Activated T-cell treated with anti-CD3 and anti-CD28 coated beads, Interleukin-2, amount 50 U/mL, for 72 hours (primary cell): Measurements from ENCODE around the gene PTCD1. TPM values are rescaled to one million over a fixed set of nuclear protein-coding genes. Genes with fewer than 3 reads are reported as not detected.

ENCODE experiments used
- ATAC-seq, 2 donors: fragments of 150-1000 bp; cut with Tn5 transposase; replicated peaks in 1 of 2; 2 replicates each; pipeline ENCODE4 v1.10.0; 2021; ENCODE audit warnings: moderate library complexity in 2 of 2, mild to moderate bottlenecking in 1 of 2
- DNase-seq, 2 donors: peaks; one replicate each; pipeline ENCODE4 v3.0.0; 2021 to 2022; ENCODE audit warnings: mixed read lengths in 1 of 2
- H3K27ac Mint-ChIP-seq: one replicate; pipeline ENCODE4 v1.8.0; 2022; ENCODE audit warnings: mild to moderate bottlenecking, moderate library complexity, mixed read lengths
- H3K27me3 Mint-ChIP-seq: one replicate; pipeline ENCODE4 v1.8.0; 2022; ENCODE audit warnings: low read depth, mixed read lengths
- H3K36me3 Mint-ChIP-seq, 2 donors: one replicate each; pipeline ENCODE4 v1.8.0; 2022; ENCODE audit warnings: mixed read lengths in 2 of 2, mild to moderate bottlenecking in 1 of 2; ENCODE audit not compliant: insufficient read depth in 2 of 2
- H3K4me1 Mint-ChIP-seq: one replicate; pipeline ENCODE4 v1.8.0; 2022; ENCODE audit warnings: low read depth, mixed read lengths
- H3K4me3 Mint-ChIP-seq, 2 donors: one replicate each; pipeline ENCODE4 v1.8.0; 2022; ENCODE audit warnings: mild to moderate bottlenecking in 2 of 2, mixed read lengths in 2 of 2, moderate library complexity in 2 of 2
- H3K9me3 Mint-ChIP-seq, 2 donors: one replicate each; pipeline ENCODE4 v1.8.0; 2022; ENCODE audit warnings: mixed read lengths in 2 of 2
- total RNA-seq, 2 donors: library from RNA; stranded (reverse); gene quantifications; one replicate each; pipeline ENCODE4 v1.2.3, GENCODE V29; 2022

PTCD1 gene
- 1 to 10 TPM; 6.1 to 8.9 TPM for total RNA-seq

GRCh38 chr7:99438573-99439480 lies at the start of gene PTCD1, which contains the start of gene CPSF4:
PTCD1 (minus strand) TSS chr7:99438798; CDS start chr7:99435242, 3,556 bp downstream.
CPSF4 (plus strand) TSS chr7:99438943; CDS start chr7:99439083, 140 bp downstream.
- ATAC-seq (peak; percentile 95 to 96), DNase-seq (peak; percentile 95 to 96)
- Mint-ChIP-seq H3K4me3 (peak within 1 kb of the TSS; percentile 95 to 98), H3K36me3 (peaks cover 7 to 16% of the 10 kb centered on the region in 2 donors), H3K4me1 (peaks cover 48% of the 10 kb centered on the region), H3K9me3 (no peaks in the 10 kb centered on the region), H3K27ac (peak within 1 kb of the TSS; percentile 99), H3K27me3 (no peaks in the 10 kb centered on the region)

GRCh38 chr7:99485094-99485493 lies 46.5 kb upstream of the PTCD1 start:
- Mint-ChIP-seq H3K4me1 (no peaks in the 10 kb centered on the region), H3K9me3 (peaks cover 0 to 2% of the 10 kb centered on the region in 2 donors), H3K27me3 (no peaks in the 10 kb centered on the region), H3K36me3 (peaks cover 2 to 12% of the 10 kb centered on the region in 2 donors), H3K4me3 (no peak overlapping the region), H3K27ac (peak overlapping the region; percentile 43)
- DNase-seq (no peak), ATAC-seq (no peak)

GRCh38 chr7:99478464-99479440 lies 40.2 kb upstream of the PTCD1 start:
- no peaks in the 10 kb centered on the region for H3K9me3 Mint-ChIP-seq
- no peaks in the 10 kb centered on the region for H3K27me3 Mint-ChIP-seq
- H3K4me3 Mint-ChIP-seq: no peak overlapping the region
- peaks cover 0 to 4% of the 10 kb centered on the region in 2 donors for H3K36me3 Mint-ChIP-seq
- H3K4me1 Mint-ChIP-seq: peaks cover 35% of the 10 kb centered on the region
- peak overlapping the region; percentile 25 for H3K27ac Mint-ChIP-seq
- ATAC-seq: peak in 1 of 2 donors; percentile 26
- no peak for DNase-seq

- Mint-ChIP-seq H3K27ac (no peak overlapping the region), H3K4me1 (peaks cover 48% of the 10 kb centered on the region), H3K27me3 (no peaks in the 10 kb centered on the region), H3K9me3 (no peaks in the 10 kb centered on the region), H3K36me3 (peaks cover 9 to 10% of the 10 kb centered on the region in 2 donors), H3K4me3 (no peak overlapping the region)
- DNase-seq (no peak), ATAC-seq (no peak)
Observed at GRCh38 chr7:99476107-99476506, 37.5 kb upstream of the PTCD1 start.

- no peaks in the 10 kb centered on the region for H3K27me3 Mint-ChIP-seq
- no peak for ATAC-seq
- H3K9me3 Mint-ChIP-seq: no peaks in the 10 kb centered on the region
- H3K36me3 Mint-ChIP-seq: peaks cover 10% of the 10 kb centered on the region in 2 donors
- H3K4me1 Mint-ChIP-seq: peaks cover 49% of the 10 kb centered on the region
- H3K4me3 Mint-ChIP-seq: peak overlapping the region; percentile 99 to 100
- peak overlapping the region; percentile 95 for H3K27ac Mint-ChIP-seq
- DNase-seq: no peak
Observed at GRCh38 chr7:99473315-99473596, 34.7 kb upstream of the PTCD1 start.

- H3K36me3 Mint-ChIP-seq: peaks cover 10% of the 10 kb centered on the region in 2 donors
- peak; percentile 98 for DNase-seq
- H3K9me3 Mint-ChIP-seq: no peaks in the 10 kb centered on the region
- H3K4me1 Mint-ChIP-seq: peaks cover 45% of the 10 kb centered on the region
- peak within 1 kb of the TSS; percentile 95 for H3K27ac Mint-ChIP-seq
- peak within 1 kb of the TSS; percentile 99 to 100 for H3K4me3 Mint-ChIP-seq
- H3K27me3 Mint-ChIP-seq: no peaks in the 10 kb centered on the region
- peak; percentile 98 for ATAC-seq
Observed at GRCh38 chr7:99472561-99473314, 34.1 kb upstream of the PTCD1 start, which contains the start of gene ZNF789. ZNF789 (plus strand) TSS chr7:99472890; CDS start chr7:99476457, 3,567 bp downstream.

- ATAC-seq (no peak), DNase-seq (no peak)
- Mint-ChIP-seq H3K4me1 (peaks cover 35% of the 10 kb centered on the region), H3K4me3 (no peak overlapping the region), H3K36me3 (peaks cover 7 to 14% of the 10 kb centered on the region in 2 donors), H3K9me3 (peaks cover 0 to 1% of the 10 kb centered on the region in 2 donors), H3K27ac (peak overlapping the region; percentile 28), H3K27me3 (no peaks in the 10 kb centered on the region)
Observed at GRCh38 chr7:99469381-99470065, 30.9 kb upstream of the PTCD1 start.

- peaks cover 44% of the 10 kb centered on the region for H3K4me1 Mint-ChIP-seq
- ATAC-seq: no peak
- DNase-seq: no peak
- no peaks in the 10 kb centered on the region for H3K27me3 Mint-ChIP-seq
- H3K27ac Mint-ChIP-seq: no peak overlapping the region
- no peak overlapping the region for H3K4me3 Mint-ChIP-seq
- peaks cover 13 to 17% of the 10 kb centered on the region in 2 donors for H3K36me3 Mint-ChIP-seq
- peaks cover 0 to 1% of the 10 kb centered on the region in 2 donors for H3K9me3 Mint-ChIP-seq
Observed at GRCh38 chr7:99468336-99468918, 29.8 kb upstream of the PTCD1 start.

GRCh38 chr7:99465421-99465768 lies 26.8 kb upstream of the PTCD1 start:
- peaks cover 9 to 15% of the 10 kb centered on the region in 2 donors for H3K36me3 Mint-ChIP-seq
- H3K9me3 Mint-ChIP-seq: peaks cover 0 to 1% of the 10 kb centered on the region in 2 donors
- DNase-seq (no peak), ATAC-seq (peak; percentile 1 to 10)
- peak overlapping the region; percentile 85 to 92 for H3K4me3 Mint-ChIP-seq
- H3K27ac Mint-ChIP-seq: peak overlapping the region; percentile 77
- H3K4me1 Mint-ChIP-seq: peaks cover 42% of the 10 kb centered on the region
- no peaks in the 10 kb centered on the region for H3K27me3 Mint-ChIP-seq

GRCh38 chr7:99461221-99461620 lies 22.6 kb upstream of the PTCD1 start:
- Mint-ChIP-seq H3K4me1 (peaks cover 56% of the 10 kb centered on the region), H3K27me3 (no peaks in the 10 kb centered on the region), H3K36me3 (peaks cover 9 to 25% of the 10 kb centered on the region in 2 donors), H3K9me3 (peaks cover 0 to 1% of the 10 kb centered on the region in 2 donors), H3K4me3 (no peak overlapping the region), H3K27ac (no peak overlapping the region)
- ATAC-seq (no peak), DNase-seq (no peak)

- ATAC-seq (no peak), DNase-seq (no peak)
- H3K9me3 Mint-ChIP-seq: no peaks in the 10 kb centered on the region
- no peaks in the 10 kb centered on the region for H3K27me3 Mint-ChIP-seq
- no peak overlapping the region for H3K4me3 Mint-ChIP-seq
- H3K27ac Mint-ChIP-seq: peak overlapping the region; percentile 64
- peaks cover 9 to 23% of the 10 kb centered on the region in 2 donors for H3K36me3 Mint-ChIP-seq
- H3K4me1 Mint-ChIP-seq: peaks cover 52% of the 10 kb centered on the region
Observed at GRCh38 chr7:99460651-99461050, 22.1 kb upstream of the PTCD1 start.
